HEK293 (cell line): ENCODE data around the gene TPPP3.

Experiments
- CTCF ChIA-PET: fragments of 350-600 bp; formaldehyde crosslinking; extraction: SDS; loops from one replicate; lab custom pipeline; 2021; ENCODE audit warnings: antibody characterized with exemption; lab: Yijun Ruan, JAX
- POLR2A ChIA-PET: fragments of 300-600 bp; formaldehyde crosslinking; extraction: SDS; loops from one replicate; lab custom pipeline; 2020; ENCODE audit warnings: antibody characterized with exemption, inconsistent platforms; lab: Yijun Ruan, JAX
- H3K27ac ChIP-seq: fragments of 200-500 bp; sonication (Bioruptor generic); 2 replicates; pipeline ENCODE4 v1.5.1; 2014; ENCODE audit warnings: low read depth, low read length, control low read depth, inconsistent platforms; ENCODE audit errors: extremely low read depth
- H3K36me3 ChIP-seq, 2 experiments: fragments of 200-500 bp in 1 of 2; sonication (Bioruptor generic) in 1 of 2; 1 replicate in 1 of 2; 2 replicates in 1 of 2; pipeline ENCODE4 v1.5.1; 2014 to 2017; ENCODE audit warnings: inconsistent platforms in 2 of 2, low read length in 2 of 2; ENCODE audit not compliant: control insufficient read depth in 2 of 2, insufficient read depth in 1 of 2
- H3K4me1 ChIP-seq: fragments of 200-500 bp; sonication (Bioruptor generic); 2 replicates; pipeline ENCODE4 v1.5.1; 2014; ENCODE audit warnings: mild to moderate bottlenecking, low read length, inconsistent platforms; ENCODE audit not compliant: control insufficient read depth, insufficient read depth
- H3K4me3 ChIP-seq: 2 replicates; pipeline ENCODE4 v1.5.1; 2011; ENCODE audit warnings: low read depth, mild to moderate bottlenecking, control low read depth, low read length, moderate library complexity
- H3K9me3 ChIP-seq: fragments of 200-500 bp; sonication (Bioruptor generic); 2 replicates; pipeline ENCODE4 v1.5.1; 2014; ENCODE audit warnings: low read depth, low read length, inconsistent platforms; ENCODE audit not compliant: control insufficient read depth, insufficient read depth
- ATF2 ChIP-seq: fragments of 450-650 bp; formaldehyde crosslinking; IDR thresholded peaks from 2 replicates; pipeline ENCODE4 v1.5.1; 2016; ENCODE audit warnings: missing biosample characterization, missing genetic modification characterization, low read depth
- HIC1 ChIP-seq: fragments of 450-650 bp; formaldehyde crosslinking; IDR thresholded peaks from 2 replicates; pipeline ENCODE4 v1.5.1; 2016; ENCODE audit warnings: missing biosample characterization, missing genetic modification characterization
- SCRT2 ChIP-seq: fragments of 450-650 bp; formaldehyde crosslinking; IDR thresholded peaks from 2 replicates; pipeline ENCODE4 v1.5.1; 2016; ENCODE audit warnings: missing biosample characterization, missing genetic modification characterization
- SETDB1 ChIP-seq: IDR thresholded peaks from one replicate; pipeline ENCODE4 v1.6.1; 2017; ENCODE audit warnings: mild to moderate bottlenecking, low read length, moderate library complexity, mixed read lengths; ENCODE audit not compliant: insufficient read length
- SP2 ChIP-seq: fragments of 450-650 bp; formaldehyde crosslinking; IDR thresholded peaks from 2 replicates; pipeline ENCODE4 v1.5.1; 2016; ENCODE audit warnings: missing biosample characterization, missing genetic modification characterization
- YY2 ChIP-seq: fragments of 450-650 bp; formaldehyde crosslinking; IDR thresholded peaks from 2 replicates; pipeline ENCODE4 v1.5.1; 2016; ENCODE audit warnings: missing biosample characterization, missing genetic modification characterization
- ZBTB11 ChIP-seq: fragments of 450-650 bp; formaldehyde crosslinking; conservative IDR thresholded peaks from 2 replicates; pipeline ENCODE4 v1.5.1; 2016; ENCODE audit warnings: low read depth, missing biosample characterization, missing genetic modification characterization
- ZBTB44 ChIP-seq: fragments of 450-650 bp; IDR thresholded peaks from 2 replicates; pipeline ENCODE4 v1.5.1; 2018; ENCODE audit warnings: missing biosample characterization, mild to moderate bottlenecking, missing genetic modification characterization
- ZFP3 ChIP-seq: fragments of 450-650 bp; formaldehyde crosslinking; IDR thresholded peaks from 2 replicates; pipeline ENCODE4 v1.5.1; 2016; ENCODE audit warnings: low read depth, missing biosample characterization, missing genetic modification characterization
- ZFP37 ChIP-seq: fragments of 450-650 bp; formaldehyde crosslinking; IDR thresholded peaks from 2 replicates; pipeline ENCODE4 v1.5.1; 2016; ENCODE audit warnings: missing biosample characterization, missing genetic modification characterization
- ZNF211 ChIP-seq: fragments of 450-650 bp; formaldehyde crosslinking; IDR thresholded peaks from 2 replicates; pipeline ENCODE4 v1.5.1; 2016; ENCODE audit warnings: low read depth, missing biosample characterization, missing genetic modification characterization
- ZNF280D ChIP-seq: fragments of 450-650 bp; formaldehyde crosslinking; IDR thresholded peaks from 2 replicates; pipeline ENCODE4 v1.5.1; 2016; ENCODE audit warnings: missing biosample characterization, missing genetic modification characterization
- ZNF433 ChIP-seq: fragments of 450-650 bp; formaldehyde crosslinking; IDR thresholded peaks from 2 replicates; pipeline ENCODE4 v1.5.1; 2016; ENCODE audit warnings: missing biosample characterization, missing genetic modification characterization, low read depth
- ZNF513 ChIP-seq: fragments of 450-650 bp; IDR thresholded peaks from 2 replicates; pipeline ENCODE4 v1.5.1; 2018; ENCODE audit warnings: missing biosample characterization, missing genetic modification characterization
- ZNF596 ChIP-seq: fragments of 450-650 bp; IDR thresholded peaks from 2 replicates; pipeline ENCODE4 v1.5.0; 2018; ENCODE audit warnings: missing biosample characterization, mild to moderate bottlenecking, missing genetic modification characterization, moderate library complexity
- ZNF768 ChIP-seq: fragments of 450-650 bp; formaldehyde crosslinking; IDR thresholded peaks from 2 replicates; pipeline ENCODE4 v1.5.1; 2018; ENCODE audit warnings: missing biosample characterization, mild to moderate bottlenecking, missing genetic modification characterization

TPPP3 gene

GRCh38 chr16:67404740-67405226, 11.5 kb upstream of the TPPP3 start:
- Histone ChIP-seq H3K4me3 (no peak overlapping the region), H3K27ac (no peak overlapping the region), H3K4me1 (no peaks in the 10 kb centered on the region), H3K9me3 (no peaks in the 10 kb centered on the region), H3K36me3 (no peaks in the 10 kb centered on the region)
- TF ChIP-seq YY2 (tag by site-specific recombination) (no peak), SCRT2 (tag by site-specific recombination) (peak; percentile 39; the same call in 1 of the 2 replicates), ZBTB44 (tag by site-specific recombination) (no peak)
- ChIA-PET POLR2A (no interaction called here), CTCF (interaction anchor here (1.4 kb wide), 2 partner anchors 9 to 12 kb away, joined by 3 to 4 read pairs; partner anchors contain the start of gene ZDHHC1)

GRCh38 chr16:67403976-67404555, 10.8 kb upstream of the TPPP3 start:
- ChIA-PET POLR2A (no interaction called here), CTCF (interaction anchor here (1.0 to 1.4 kb wide), 3 partner anchors 10 to 24 kb away, joined by 3 to 4 read pairs (median 4); partner anchors contain the start of gene ZDHHC1)
- Histone ChIP-seq H3K4me3 (no peak overlapping the region), H3K4me1 (no peaks in the 10 kb centered on the region), H3K9me3 (no peaks in the 10 kb centered on the region), H3K27ac (no peak overlapping the region), H3K36me3 (no peaks in the 10 kb centered on the region)
- TF ChIP-seq ZNF596 (tag by site-specific recombination), result no peak
- TF ChIP-seq ZFP37, result no peak
- TF ChIP-seq ZNF433, result no peak
- no peak for TF ChIP-seq ZBTB11 (tag by site-specific recombination)
- TF ChIP-seq HIC1 (tag by site-specific recombination), result no peak
- TF ChIP-seq SETDB1, result no peak
- TF ChIP-seq ZFP3, result no peak
- no peak for TF ChIP-seq ZNF768 (tag by site-specific recombination)
- TF ChIP-seq ZNF513 (tag by site-specific recombination), result no peak
- no peak for TF ChIP-seq ATF2 (tag by site-specific recombination)
- TF ChIP-seq ZNF211 (tag by site-specific recombination), result no peak
- no peak for TF ChIP-seq ZNF280D (tag by site-specific recombination)
- TF ChIP-seq SP2 (tag by site-specific recombination), result no peak
